SK-N-MC (cell line): ENCODE data around the gene MARK3.

Experiments
- DNase-seq: peaks from one replicate; pipeline ENCODE4 v3.0.0-alpha.2; 2011; ENCODE audit warnings: low read depth, low spot score
- H3K27ac ChIP-seq: fragments of 200-600 bp; sonication (generic); 2 replicates; pipeline ENCODE4 v1.5.1; 2016; ENCODE audit warnings: mixed run types
- H3K36me3 ChIP-seq: fragments of 200-600 bp; sonication (generic); 2 replicates; pipeline ENCODE4 v1.6.1; 2017; ENCODE audit warnings: antibody characterized with exemption, low read length, mixed read lengths; ENCODE audit not compliant: insufficient read depth
- H3K4me3 ChIP-seq: fragments of 200-600 bp; sonication (generic); 2 replicates; pipeline ENCODE4 v1.5.1; 2016
- H3K9ac ChIP-seq: fragments of 200-600 bp; sonication (generic); 2 replicates; pipeline ENCODE4 v1.8.0; 2017; ENCODE audit warnings: mixed run types, mixed read lengths; ENCODE audit not compliant: insufficient read length
- H3K9me3 ChIP-seq: fragments of 200-600 bp; sonication (generic); 2 replicates; pipeline ENCODE4 v1.6.1; 2017; ENCODE audit warnings: low read depth, mild to moderate bottlenecking, antibody characterized with exemption, low read length, moderate library complexity, mixed read lengths
- EZH2 ChIP-seq: fragments of 200-600 bp; sonication (generic); IDR thresholded peaks from one replicate; pipeline ENCODE4 v1.6.1; 2017; ENCODE audit warnings: antibody characterized with exemption
- FOXP2 ChIP-seq: optimal IDR thresholded peaks from 2 replicates; pipeline ENCODE3; 2011; ENCODE audit warnings: mild to moderate bottlenecking, moderate library complexity; ENCODE audit not compliant: insufficient read depth; ENCODE audit errors: extremely low read length, control extremely low read depth
- POLR2AphosphoS5 ChIP-seq: IDR thresholded peaks from 2 replicates; pipeline ENCODE4 v1.6.1; 2012; ENCODE audit warnings: mild to moderate bottlenecking, low read depth, low read length, borderline replicate concordance

MARK3 gene

DNA sequence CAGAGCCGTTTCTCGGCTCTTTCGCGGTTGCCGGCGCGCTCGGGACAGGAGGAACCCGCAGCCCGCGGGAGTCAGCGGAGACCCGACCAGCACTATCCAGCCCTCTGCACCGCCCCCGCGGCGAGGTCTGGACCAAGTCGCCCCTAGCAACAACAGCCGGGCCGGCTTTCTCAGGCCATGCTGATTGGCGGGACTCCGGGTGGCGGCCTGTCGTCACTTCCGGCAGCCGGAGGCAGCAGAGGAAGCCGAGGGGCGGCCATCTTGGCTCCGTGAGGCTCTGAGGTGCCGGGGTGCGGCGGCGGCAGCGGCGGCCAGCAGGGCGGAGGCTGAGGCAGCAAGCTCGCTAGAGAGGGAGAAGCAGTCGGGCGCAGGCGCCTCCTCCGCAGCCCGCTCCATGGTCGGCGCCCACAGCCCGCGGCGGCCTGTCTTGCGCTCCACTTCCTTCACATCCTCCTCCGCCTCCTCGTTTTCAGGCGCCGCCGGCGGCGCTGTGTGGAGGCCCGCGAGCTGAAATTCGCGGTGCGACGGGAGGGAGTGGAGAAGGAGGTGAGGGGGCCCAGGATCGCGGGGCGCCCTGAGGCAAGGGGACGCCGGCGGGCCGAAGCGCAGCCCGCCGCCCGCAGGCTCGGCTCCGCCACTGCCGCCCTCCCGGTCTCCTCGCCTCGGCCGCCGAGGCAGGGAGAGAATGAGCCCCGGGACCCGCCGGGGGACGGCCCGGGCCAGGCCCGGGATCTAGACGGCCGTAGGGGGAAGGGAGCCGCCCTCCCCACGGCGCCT lies at the start of gene MARK3:
MARK3 (plus strand) TSS at position 264 of the 777 bp plus-strand sequence. CDS start 615 bp downstream, outside the sequence.
- Histone ChIP-seq H3K36me3 (peaks cover 12% of the 10 kb centered on the region; the same call in 1 of the 2 replicates), H3K27ac (peak within 1 kb of the TSS; percentile 90), H3K4me3 (peak within 1 kb of the TSS; percentile 91), H3K9me3 (no peaks in the 10 kb centered on the region), H3K9ac (peak within 1 kb of the TSS; percentile 89)
- DNase-seq, result no peak
- TF ChIP-seq FOXP2, result peak; percentile 26
- peak; percentile 95 for TF ChIP-seq POLR2AphosphoS5
- no peak for TF ChIP-seq EZH2

GRCh38 chr14:103336191-103336590 lies 49.0 kb upstream of the MARK3 start:
- Histone ChIP-seq H3K27ac (no peak overlapping the region), H3K9ac (peak overlapping the region; percentile 93), H3K9me3 (no peaks in the 10 kb centered on the region), H3K4me3 (peak overlapping the region; percentile 98), H3K36me3 (peaks cover 65% of the 10 kb centered on the region)
- no peak for DNase-seq
- TF ChIP-seq FOXP2 (no peak), EZH2 (no peak), POLR2AphosphoS5 (no peak)

DNA sequence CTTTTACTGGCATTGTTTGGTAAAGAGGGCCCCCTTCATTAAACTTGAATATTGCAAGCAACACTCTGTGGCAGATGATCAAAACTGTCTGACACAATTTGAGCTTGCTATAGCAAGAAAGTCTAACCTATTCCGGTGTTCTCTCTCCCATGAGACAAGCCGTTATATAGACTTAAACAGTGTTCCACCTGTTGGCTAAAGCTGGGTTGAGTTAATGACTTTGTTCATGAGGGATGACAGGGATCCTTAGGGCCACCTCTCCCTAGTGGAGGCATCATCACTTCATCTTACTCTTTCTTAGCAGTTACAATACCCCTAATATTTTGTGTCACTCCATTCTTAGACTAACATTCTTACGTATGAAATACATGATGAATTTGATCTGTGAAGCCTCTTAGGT lies 47.4 kb upstream of the MARK3 start:
- no peak overlapping the region for H3K4me3 ChIP-seq

DNA sequence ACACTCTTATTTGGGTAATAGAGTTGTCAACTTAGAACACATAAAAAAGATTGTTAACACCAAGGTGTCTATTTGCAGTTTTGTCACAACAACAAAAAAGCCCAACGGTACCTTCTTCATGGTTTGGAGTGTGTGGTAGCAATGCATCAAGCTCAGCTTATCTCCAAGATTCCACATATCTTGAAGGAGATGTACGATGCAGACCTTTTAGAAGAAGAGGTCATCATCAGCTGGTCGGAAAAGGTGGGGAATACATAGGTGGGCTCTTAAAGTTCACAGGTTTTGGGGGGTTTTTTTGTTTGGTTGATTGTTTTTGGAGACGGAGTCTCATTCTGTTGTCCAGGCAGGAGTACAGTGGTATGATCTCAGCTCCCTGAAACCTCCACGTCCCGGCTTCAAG lies 45.7 kb upstream of the MARK3 start:
- Histone ChIP-seq H3K27ac (peak overlapping the region; percentile 74), H3K36me3 (peaks cover 99% of the 10 kb centered on the region), H3K9ac (no peak overlapping the region), H3K4me3 (no peak overlapping the region), H3K9me3 (no peaks in the 10 kb centered on the region)
- TF ChIP-seq EZH2 (no peak), FOXP2 (no peak), POLR2AphosphoS5 (no peak)
- no peak for DNase-seq

More for the DNA sequence above, 47.4 kb upstream of the MARK3 start:
- Histone ChIP-seq H3K27ac (0 out of 2 replicates have a peak overlapping the region, but pooled peaks have one; percentile 47), H3K36me3 (peaks cover 81% of the 10 kb centered on the region), H3K9ac (no peak overlapping the region), H3K9me3 (no peaks in the 10 kb centered on the region)
- DNase-seq, result no peak
- TF ChIP-seq EZH2 (no peak), POLR2AphosphoS5 (no peak), FOXP2 (no peak)

DNA sequence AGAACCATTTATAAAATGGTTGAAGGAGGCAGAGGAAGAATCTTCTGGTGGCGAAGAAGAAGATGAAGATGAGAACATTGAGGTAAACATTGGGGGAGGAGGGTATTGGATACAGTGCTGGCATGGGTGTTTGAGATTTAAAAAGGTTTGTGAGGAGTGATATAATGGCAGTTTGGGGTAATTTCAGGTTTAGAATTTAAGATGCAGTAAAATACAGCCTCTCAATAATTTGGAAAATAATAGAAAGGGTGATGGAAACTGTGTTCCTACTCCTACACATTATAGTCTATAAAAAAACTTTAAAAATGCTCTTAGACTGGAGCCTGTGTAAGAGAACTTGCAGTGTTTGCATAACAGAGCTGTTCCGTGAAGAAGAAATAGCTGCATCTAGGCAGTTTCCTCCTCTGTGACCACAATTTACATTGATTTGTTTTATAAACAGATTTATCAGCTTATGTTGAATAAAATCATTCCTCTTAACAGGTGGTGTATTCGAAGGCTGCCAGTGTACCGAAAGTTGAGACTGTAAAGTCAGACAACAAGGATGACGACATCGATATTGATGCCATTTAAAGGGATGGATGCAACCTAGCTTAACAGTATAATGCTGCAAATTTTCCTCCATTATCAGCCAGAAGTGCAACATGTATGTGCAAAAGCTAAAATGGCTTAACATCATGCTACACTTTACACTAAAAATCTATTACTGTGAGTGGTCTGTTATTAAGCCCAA lies 44.6 kb upstream of the MARK3 start:
- TF ChIP-seq FOXP2 (no peak), EZH2 (no peak), POLR2AphosphoS5 (no peak)
- H3K9me3 ChIP-seq, result no peaks in the 10 kb centered on the region
- no peak for DNase-seq
- no peak overlapping the region for H3K4me3 ChIP-seq
- H3K27ac ChIP-seq, result peak overlapping the region; percentile 74
- no peak overlapping the region for H3K9ac ChIP-seq
- peaks cover 95% of the 10 kb centered on the region for H3K36me3 ChIP-seq

DNA sequence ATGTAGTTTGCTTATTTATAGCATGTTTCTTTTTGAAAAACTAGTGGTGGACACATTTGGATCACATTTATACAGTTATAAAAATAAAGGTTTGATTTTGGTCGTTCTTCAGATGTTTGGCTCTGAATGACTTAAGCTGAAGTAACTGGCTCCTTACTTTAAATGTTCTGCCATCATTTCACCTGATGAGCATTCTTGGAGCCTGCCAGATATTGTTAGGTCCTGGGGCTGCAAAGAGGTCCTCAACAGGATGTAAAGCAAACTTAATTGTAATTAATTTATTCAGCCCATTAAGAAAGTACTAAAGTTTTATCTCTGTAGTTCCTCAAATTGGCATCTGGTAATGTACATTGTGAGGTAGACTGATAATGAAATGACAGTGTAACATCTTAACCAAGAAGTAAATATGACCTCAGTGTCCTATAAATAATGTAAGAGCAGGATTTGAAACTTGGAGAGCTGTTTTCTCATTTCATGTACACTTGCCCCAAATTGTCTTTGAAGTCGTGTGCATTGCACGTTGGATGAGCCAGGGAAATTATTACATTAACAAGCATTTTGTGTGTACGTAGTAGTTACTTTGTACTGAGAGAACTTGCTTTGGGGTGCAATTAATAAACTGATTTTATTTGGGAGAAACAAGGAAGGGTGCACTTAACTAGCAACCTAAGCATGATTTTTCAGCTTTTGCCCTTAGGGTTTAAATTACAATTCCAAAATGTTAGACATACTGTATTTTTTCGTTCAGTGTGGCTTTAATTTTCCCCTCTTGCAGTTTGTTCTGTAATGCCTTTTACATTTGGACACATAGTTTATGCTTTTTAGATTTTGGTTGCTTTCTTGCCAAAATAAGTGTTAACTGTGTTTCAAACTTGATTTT lies 43.7 kb upstream of the MARK3 start:
- H3K9ac ChIP-seq, result no peak overlapping the region
- no peak overlapping the region for H3K4me3 ChIP-seq
- DNase-seq, result no peak
- no peaks in the 10 kb centered on the region for H3K9me3 ChIP-seq
- no peak for TF ChIP-seq FOXP2
- TF ChIP-seq POLR2AphosphoS5, result no peak
- TF ChIP-seq EZH2, result no peak
- H3K27ac ChIP-seq, result peak overlapping the region; percentile 74
- peaks cover 86% of the 10 kb centered on the region for H3K36me3 ChIP-seq

GRCh38 chr14:103343164-103343879 lies 41.9 kb upstream of the MARK3 start:
- Histone ChIP-seq H3K9me3 (no peaks in the 10 kb centered on the region), H3K27ac (peak overlapping the region; percentile 74; the same call in 1 of the 2 replicates), H3K9ac (no peak overlapping the region), H3K4me3 (no peak overlapping the region), H3K36me3 (peaks cover 68% of the 10 kb centered on the region)
- DNase-seq, result no peak
- TF ChIP-seq EZH2 (no peak), POLR2AphosphoS5 (peak; percentile 7; the same call in 1 of the 2 replicates)
